A549 (cell line): Measurements from ENCODE around the gene C10orf88. TPM values are rescaled to one million over a fixed set of nuclear protein-coding genes. Genes with fewer than 3 reads are reported as not detected.

Experiments used
- ATAC-seq, 2 experiments: fragments of 200-7000 bp in 1 of 2; fragments of >200 bp in 1 of 2; cut with Nextera tagmentation in 1 of 2; cut with Tn5 transposase in 1 of 2; 3 replicates each; pipeline versions ENCODE4 v1.8.0 to v1.9.1; 2018 to 2020; ENCODE audit warnings: mild to moderate bottlenecking in 1 of 2, moderate library complexity in 1 of 2
- CTCF ChIA-PET: fragments of 300-600 bp; sonication (Branson Sonifier 250); formaldehyde crosslinking; extraction: SDS; loops from one replicate; lab custom pipeline; 2021; ENCODE audit warnings: antibody characterized with exemption, inconsistent platforms; lab: Yijun Ruan, JAX
- POLR2A ChIA-PET: fragments of 350-600 bp; formaldehyde crosslinking; extraction: SDS; loops from one replicate; lab custom pipeline; 2021; ENCODE audit warnings: antibody characterized with exemption, inconsistent platforms; lab: Yijun Ruan, JAX
- DNase-seq, 2 experiments: peaks; one replicate each; pipeline versions ENCODE4 v3.0.0 to v3.0.0-alpha.2; 2011 to 2016; ENCODE audit warnings: low read depth in 1 of 2, low spot score in 1 of 2
- FAIRE-seq: peaks from 2 replicates; lab custom pipeline; 2011; peaks lifted over from hg19 to GRCh38; lab: Jason Lieb, UNC
- H3K27ac ChIP-seq, 2 experiments: fragments of >200 bp; sonication (Bioruptor Twin); formaldehyde crosslinking; 3 replicates each; pipeline ENCODE4 v1.5.1; 2016 to 2017
- H3K4me1 ChIP-seq: fragments of >200 bp; sonication (Bioruptor Twin); formaldehyde crosslinking; 3 replicates; pipeline ENCODE4 v1.6.1; 2016
- H3K4me2 ChIP-seq: fragments of >200 bp; sonication (Bioruptor Twin); formaldehyde crosslinking; 3 replicates; pipeline ENCODE4 v1.6.1; 2016
- H3K4me3 ChIP-seq: fragments of >200 bp; sonication (Bioruptor Twin); formaldehyde crosslinking; 3 replicates; pipeline ENCODE4 v1.5.1; 2016
- H3K9me3 ChIP-seq: fragments of >200 bp; sonication (Bioruptor Twin); formaldehyde crosslinking; 3 replicates; pipeline ENCODE4 v1.6.1; 2016
- ATOH8 ChIP-seq: fragments of 250-450 bp; sonication (Bioruptor Pico); IDR thresholded peaks from 2 replicates; pipeline ENCODE4 v1.5.0; 2020; ENCODE audit warnings: low read depth, mild to moderate bottlenecking, moderate library complexity
- BCL3 ChIP-seq: fragments of >200 bp; sonication (Bioruptor Twin); formaldehyde crosslinking; IDR thresholded peaks from 3 replicates; pipeline ENCODE4 v1.6.1; 2016
- CBX8 ChIP-seq: fragments of 200-600 bp; sonication (generic); IDR thresholded peaks from 2 replicates; pipeline ENCODE4 v1.6.1; 2016
- ELK1 ChIP-seq: fragments of 150-350 bp; IDR thresholded peaks from 2 replicates; pipeline ENCODE4 v1.6.1; 2014; ENCODE audit warnings: low read depth, mild to moderate bottlenecking, low read length
- EP300 ChIP-seq, 2 experiments: fragments of >200 bp; sonication (Bioruptor Twin); formaldehyde crosslinking; IDR thresholded peaks; 2 replicates in 1 of 2; 3 replicates in 1 of 2; pipeline ENCODE4 v1.6.1; 2016 to 2017
- ESRRA ChIP-seq: fragments of 150-350 bp; IDR thresholded peaks from 2 replicates; pipeline ENCODE4 v1.6.1; 2014; ENCODE audit warnings: mild to moderate bottlenecking, low read length, borderline replicate concordance
- FOSB ChIP-seq: fragments of 250-450 bp; sonication (Bioruptor Pico); IDR thresholded peaks from 2 replicates; pipeline ENCODE4 v1.5.0; 2020; ENCODE audit warnings: mild to moderate bottlenecking, moderate library complexity
- FOXS1 ChIP-seq: fragments of 250-450 bp; sonication (Bioruptor Pico); IDR thresholded peaks from 2 replicates; pipeline ENCODE4 v1.5.0; 2020; ENCODE audit warnings: mild to moderate bottlenecking, moderate library complexity
- HEYL ChIP-seq: fragments of 250-450 bp; sonication (Bioruptor Pico); IDR thresholded peaks from 2 replicates; pipeline ENCODE4 v1.8.0; 2021; ENCODE audit warnings: mild to moderate bottlenecking, moderate library complexity
- HOXB13 ChIP-seq: fragments of 250-450 bp; sonication (Bioruptor Pico); IDR thresholded peaks from 2 replicates; pipeline ENCODE4 v1.5.0; 2020; ENCODE audit warnings: low read depth, mild to moderate bottlenecking, moderate library complexity
- HOXB5 ChIP-seq: fragments of 250-450 bp; sonication (Bioruptor Pico); IDR thresholded peaks from 2 replicates; pipeline ENCODE4 v1.5.0; 2020; ENCODE audit warnings: mild to moderate bottlenecking, moderate library complexity
- JUN ChIP-seq, 2 experiments: fragments of >200 bp; sonication (Bioruptor Twin); formaldehyde crosslinking; IDR thresholded peaks; 2 replicates in 1 of 2; 3 replicates in 1 of 2; pipeline ENCODE4 v1.6.1; 2016 to 2017
- JUNB ChIP-seq: fragments of >200 bp; sonication (Bioruptor Twin); formaldehyde crosslinking; IDR thresholded peaks from 2 replicates; pipeline ENCODE4 v1.6.1; 2016
- KDM1A ChIP-seq: fragments of 200-600 bp; sonication (generic); IDR thresholded peaks from 2 replicates; pipeline ENCODE4 v1.6.1; 2016; ENCODE audit warnings: low read depth, mild to moderate bottlenecking
- MAFK ChIP-seq: fragments of 450-650 bp; IDR thresholded peaks from 2 replicates; pipeline ENCODE4 v1.6.1; 2014; ENCODE audit not compliant: partially characterized antibody
- MAZ ChIP-seq: fragments of 150-350 bp; IDR thresholded peaks from 2 replicates; pipeline ENCODE4 v1.6.1; 2014; ENCODE audit warnings: antibody characterized with exemption, low read depth, low read length, borderline replicate concordance
- MYC ChIP-seq: IDR thresholded peaks from 2 replicates; pipeline ENCODE4 v1.6.1; 2012; ENCODE audit warnings: mild to moderate bottlenecking, inconsistent platforms, low read length, improper control_type of control experiment, borderline replicate concordance
- NFE2L2 ChIP-seq: fragments of 150-350 bp; conservative IDR thresholded peaks from 2 replicates; pipeline ENCODE4 v1.6.1; 2014; ENCODE audit warnings: low read length
- POLR2A ChIP-seq: IDR thresholded peaks from 2 replicates; pipeline ENCODE4 v1.6.1; 2012; ENCODE audit warnings: mild to moderate bottlenecking, low read length
- POLR2AphosphoS2 ChIP-seq: conservative IDR thresholded peaks from 2 replicates; pipeline ENCODE4 v1.6.1; 2012; ENCODE audit warnings: low read length, improper control_type of control experiment, inconsistent platforms
- RCOR1 ChIP-seq: fragments of 150-350 bp; IDR thresholded peaks from 2 replicates; pipeline ENCODE4 v1.6.1; 2014; ENCODE audit warnings: antibody characterized with exemption, low read length, low read depth
- TFCP2L1 ChIP-seq: fragments of 250-450 bp; sonication (Bioruptor Pico); IDR thresholded peaks from 2 replicates; pipeline ENCODE4 v1.5.0; 2021; ENCODE audit warnings: mild to moderate bottlenecking
- ZFP36 ChIP-seq: fragments of 450-650 bp; IDR thresholded peaks from 2 replicates; pipeline ENCODE4 v1.6.1; 2014; ENCODE audit warnings: borderline replicate concordance; ENCODE audit not compliant: partially characterized antibody
- WGBS: methylation state at CpG from one replicate; pipeline ENCODE4 v1.1.6; 2017; ENCODE audit errors: missing lambda C conversion rate; 5-methylcytosine and 5-hydroxymethylcytosine counted together
- polyA plus RNA-seq, 4 experiments: library from polyadenylated mRNA; depleted of rRNA in 3 of 4; stranded (reverse); fragments of >200 nt; fragmentation: RNase III in 1 of 4; extraction: RNeasy Plus Mini Kit Qiagen cat#74134 plus additional on column Dnase treatment in 1 of 4; gene quantifications; 2 replicates in 3 of 4; 3 replicates in 1 of 4; pipeline ENCODE4 v1.2.3, GENCODE V29; 2011 to 2017

C10orf88 gene
- polyA plus RNA-seq, 2 of the 4 experiments (the other 2 are of a cell fraction) = 11.0 to 11.9 TPM

DNA sequence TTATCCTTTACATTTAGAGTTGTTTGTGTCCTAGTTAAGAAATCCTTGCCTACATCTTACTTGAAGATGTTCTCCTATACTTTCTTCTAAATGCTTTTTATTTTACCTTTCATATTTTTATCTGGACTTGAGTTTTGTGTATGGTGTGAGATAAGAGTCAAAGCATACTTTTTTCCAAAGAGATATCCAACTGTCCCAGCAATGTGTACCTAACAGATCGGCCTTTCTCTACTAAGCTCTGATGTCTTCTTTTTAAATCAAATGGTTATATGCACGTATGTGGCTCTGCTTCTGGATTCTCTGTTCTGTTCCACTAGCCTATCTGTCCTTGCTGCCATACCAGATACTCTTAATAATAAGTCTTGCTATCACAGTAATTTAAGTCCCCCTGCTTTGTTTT is 47.3 kb upstream of the C10orf88 start:
- Histone ChIP-seq H3K27ac (no peak overlapping the region), H3K9me3 (no peaks in the 10 kb centered on the region), H3K4me1 (peaks cover 5% of the 10 kb centered on the region; the same call in 1 of the 3 replicates), H3K4me3 (no peak overlapping the region), H3K4me2 (no peak overlapping the region)
- ATAC-seq (no peak), FAIRE-seq (no peak), DNase-seq (no peak)
- no peak for TF ChIP-seq EP300 (IDR thresholded peaks at IDR 0.05)
- TF ChIP-seq BCL3 = no peak
- no peak for TF ChIP-seq ESRRA
- TF ChIP-seq KDM1A = no peak
- no peak for TF ChIP-seq RCOR1
- no peak for TF ChIP-seq POLR2AphosphoS2
- TF ChIP-seq JUNB = no peak
- CTCF ChIA-PET = no interaction called here
- WGBS = 91% methylated on average over 2 of the region's 2 CpGs
- POLR2A ChIA-PET = interaction anchor here (0.6 kb wide), 1 partner anchor 87 kb away, joined by 3 read pairs; no protein-coding TSS in a partner anchor

- ATAC-seq (no peak), DNase-seq (no peak), FAIRE-seq (no peak)
- 74% methylated on average over 3 of the region's 3 CpGs for WGBS
- Histone ChIP-seq H3K4me2 (no peak overlapping the region), H3K27ac (no peak overlapping the region), H3K4me3 (no peak overlapping the region), H3K4me1 (peaks cover 5% of the 10 kb centered on the region; the same call in 1 of the 3 replicates), H3K9me3 (no peaks in the 10 kb centered on the region)
- POLR2A ChIA-PET = no interaction called here
- CTCF ChIA-PET = interaction anchor here (0.8 to 2.9 kb wide), 3 partner anchors 10 to 23 kb away, joined by 3 to 10 read pairs (median 4); no protein-coding TSS in a partner anchor
- no peak for TF ChIP-seq ZFP36
- no peak for TF ChIP-seq BCL3
- TF ChIP-seq HEYL = no peak
- TF ChIP-seq MAZ = no peak
- no peak for TF ChIP-seq EP300 (IDR thresholded peaks at IDR 0.05)
Measured at GRCh38 chr10:123000155-123000554, 46.1 kb upstream of the C10orf88 start.

DNA sequence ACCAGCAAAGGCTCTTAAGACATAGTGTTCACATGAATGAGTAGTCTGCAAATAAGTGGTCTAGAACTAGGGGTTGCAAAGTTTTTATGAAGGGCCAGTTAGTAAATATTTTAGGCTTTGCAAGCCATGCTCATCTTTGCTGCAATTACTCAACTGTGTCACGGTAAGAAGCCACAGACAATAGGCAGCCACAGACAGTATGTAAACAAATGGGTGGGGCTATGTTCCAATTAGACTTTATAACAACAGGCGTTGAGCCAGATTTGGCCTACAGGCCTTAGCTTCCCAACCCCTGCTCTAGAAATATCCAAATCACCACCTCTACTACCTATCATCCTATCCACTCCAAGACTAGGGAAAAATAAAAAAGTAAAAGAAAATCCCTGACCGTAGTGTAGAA is 45.3 kb upstream of the C10orf88 start:
- WGBS = 76% methylated on average over 3 of the region's 3 CpGs
- no peak overlapping the region for H3K4me3 ChIP-seq
- H3K9me3 ChIP-seq = no peaks in the 10 kb centered on the region
- no peak for DNase-seq
- no peak for FAIRE-seq
- no peak overlapping the region for H3K4me2 ChIP-seq
- POLR2A ChIA-PET = no interaction called here
- TF ChIP-seq POLR2A (no peak), MAFK (no peak), NFE2L2 (no peak), FOXS1 (CRISPR knock-in tag) (no peak), MYC (no peak), ELK1 (no peak), RCOR1 (no peak)
- ATAC-seq = no peak
- peaks cover 5% of the 10 kb centered on the region; the same call in 1 of the 3 replicates for H3K4me1 ChIP-seq
- H3K27ac ChIP-seq = no peak overlapping the region
- CTCF ChIA-PET = interaction anchor here (0.8 to 2.9 kb wide), 3 partner anchors 9 to 22 kb away, joined by 3 to 10 read pairs (median 4); no protein-coding TSS in a partner anchor

DNA sequence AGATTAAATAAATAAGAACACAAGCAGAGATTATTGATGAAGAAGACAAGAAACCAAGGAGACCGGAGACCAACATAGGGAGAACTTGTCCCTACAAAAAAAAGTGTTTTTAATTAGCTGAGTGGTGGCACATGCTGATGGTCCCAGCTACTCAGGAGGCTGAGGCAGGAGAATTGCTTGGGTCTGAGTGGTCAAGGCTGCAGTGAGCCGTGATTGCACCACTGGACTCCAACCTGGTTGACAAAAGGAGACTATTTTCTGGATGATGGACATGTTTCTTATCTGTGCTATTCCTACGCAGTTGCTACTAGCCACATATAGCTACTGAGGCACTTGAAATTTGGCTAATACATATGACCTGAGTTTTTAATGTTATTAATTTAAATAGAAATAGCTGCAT is 44.9 kb upstream of the C10orf88 start:
- no peak overlapping the region for H3K4me3 ChIP-seq
- FAIRE-seq (no peak), DNase-seq (no peak), ATAC-seq (no peak)
- no peak overlapping the region for H3K27ac ChIP-seq
- CTCF ChIA-PET = interaction anchor here (1.1 to 2.9 kb wide), 2 partner anchors 9 to 18 kb away, joined by 4 to 10 read pairs; no protein-coding TSS in a partner anchor
- POLR2A ChIA-PET = interaction anchor here (1.1 kb wide), 1 partner anchor 18 kb away, joined by 4 read pairs; no protein-coding TSS in a partner anchor
- 93% methylated on average over 3 of the region's 3 CpGs for WGBS
- no peaks in the 10 kb centered on the region for H3K9me3 ChIP-seq
- H3K4me2 ChIP-seq = no peak overlapping the region
- H3K4me1 ChIP-seq = peaks cover 5% of the 10 kb centered on the region; the same call in 1 of the 3 replicates
- TF ChIP-seq JUN (IDR thresholded peaks at IDR 0.05) (no peak), HOXB13 (no peak), CBX8 (no peak), KDM1A (no peak), ATOH8 (no peak), POLR2AphosphoS2 (no peak), HOXB5 (CRISPR knock-in tag) (no peak), TFCP2L1 (CRISPR knock-in tag) (no peak), FOSB (no peak)
